H9 (cell line): ENCODE results near the gene CRACDL. TPM values are rescaled to one million over a fixed set of nuclear protein-coding genes. Genes with fewer than 3 reads are reported as not detected.
A peak's percentile ranks its signal among the peaks of the same experiment; 100 is the strongest.

Experiments used
- DNase-seq: peaks from one replicate; pipeline ENCODE4 v3.0.0-alpha.2; 2017
- H2AFZ ChIP-seq: one replicate; pipeline ENCODE4 v1.6.1; 2013; ENCODE audit warnings: mild to moderate bottlenecking, low read length, control low read depth, moderate library complexity
- H2AK5ac ChIP-seq: 2 replicates; pipeline ENCODE4 v1.6.1; 2013; ENCODE audit warnings: low read length, control low read depth, mixed read lengths; ENCODE audit not compliant: insufficient read length
- H2BK120ac ChIP-seq: one replicate; pipeline ENCODE4 v1.6.1; 2013; ENCODE audit warnings: low read depth, mild to moderate bottlenecking, low read length, control low read depth, inconsistent platforms; ENCODE audit not compliant: poor library complexity, severe bottlenecking
- H2BK12ac ChIP-seq: 2 replicates; pipeline ENCODE4 v1.6.1; 2013; ENCODE audit warnings: low read length, control low read depth, mixed read lengths, low read depth; ENCODE audit not compliant: insufficient read length
- H2BK15ac ChIP-seq: 2 replicates; pipeline ENCODE4 v1.6.1; 2013; ENCODE audit warnings: low read depth, low read length, control low read depth
- H2BK20ac ChIP-seq: one replicate; pipeline ENCODE4 v1.6.1; 2013; ENCODE audit warnings: low read depth, mild to moderate bottlenecking, low read length, control low read depth, inconsistent platforms; ENCODE audit not compliant: poor library complexity, severe bottlenecking
- H2BK5ac ChIP-seq: 2 replicates; pipeline ENCODE4 v1.6.1; 2013; ENCODE audit warnings: low read length, control low read depth, mixed read lengths; ENCODE audit not compliant: insufficient read length
- H3K14ac ChIP-seq: 2 replicates; pipeline ENCODE4 v1.6.1; 2013; ENCODE audit warnings: low read length, control low read depth; ENCODE audit not compliant: insufficient read depth
- H3K18ac ChIP-seq: 2 replicates; pipeline ENCODE4 v1.6.1; 2013; ENCODE audit warnings: low read depth, mild to moderate bottlenecking, mixed read lengths, low read length, control low read depth; ENCODE audit not compliant: insufficient read length
- H3K23ac ChIP-seq: 2 replicates; pipeline ENCODE4 v1.6.1; 2013; ENCODE audit warnings: low read length, control low read depth, mixed read lengths, low read depth; ENCODE audit not compliant: insufficient read length
- H3K23me2 ChIP-seq: 2 replicates; pipeline ENCODE4 v1.6.1; 2013; ENCODE audit warnings: low read depth, mild to moderate bottlenecking, mixed read lengths, low read length, control low read depth; ENCODE audit not compliant: insufficient read length, poor library complexity, severe bottlenecking
- H3K27ac ChIP-seq: 2 replicates; pipeline ENCODE4 v1.5.1; 2013; ENCODE audit warnings: low read length, control low read depth, mixed read lengths, low read depth; ENCODE audit not compliant: insufficient read length
- H3K27me3 ChIP-seq: 2 replicates; pipeline ENCODE4 v1.6.1; 2013; ENCODE audit warnings: low read length, control low read depth, inconsistent platforms; ENCODE audit not compliant: insufficient read depth
- H3K4ac ChIP-seq: 2 replicates; pipeline ENCODE4 v1.6.1; 2013; ENCODE audit warnings: low read depth, mild to moderate bottlenecking, control low read depth, inconsistent platforms, low read length, moderate library complexity
- H3K4me1 ChIP-seq: 2 replicates; pipeline ENCODE4 v1.6.1; 2013; ENCODE audit warnings: low read length, control low read depth, inconsistent platforms; ENCODE audit not compliant: insufficient read depth
- H3K4me2 ChIP-seq: 2 replicates; pipeline ENCODE4 v1.6.1; 2013; ENCODE audit warnings: low read length, control low read depth, mixed read lengths; ENCODE audit not compliant: insufficient read length, insufficient read depth
- H3K56ac ChIP-seq: 2 replicates; pipeline ENCODE4 v1.6.1; 2013; ENCODE audit warnings: low read depth, mild to moderate bottlenecking, mixed read lengths, low read length, control low read depth; ENCODE audit not compliant: insufficient read length
- H3K79me1 ChIP-seq: 2 replicates; pipeline ENCODE4 v1.6.1; 2013; ENCODE audit warnings: low read depth, mild to moderate bottlenecking, moderate library complexity, low read length, control low read depth, inconsistent platforms; ENCODE audit not compliant: insufficient read depth, poor library complexity, severe bottlenecking
- H3K79me2 ChIP-seq: 2 replicates; pipeline ENCODE4 v1.6.1; 2013; ENCODE audit warnings: low read length, control low read depth, inconsistent platforms; ENCODE audit not compliant: insufficient read depth
- H3K9ac ChIP-seq: 2 replicates; pipeline ENCODE4 v1.6.1; 2013; ENCODE audit warnings: low read length, control low read depth, mixed read lengths; ENCODE audit not compliant: insufficient read length; ENCODE audit errors: extremely low read depth
- H3K9me3 ChIP-seq: one replicate; pipeline ENCODE4 v1.6.1; 2013; ENCODE audit warnings: low read depth, low read length, inconsistent platforms; ENCODE audit not compliant: control insufficient read depth
- H3T11ph ChIP-seq: one replicate; pipeline ENCODE4 v1.6.1; 2013; ENCODE audit warnings: mild to moderate bottlenecking, low read length, control low read depth, inconsistent platforms
- H4K20me1 ChIP-seq: one replicate; pipeline ENCODE4 v1.6.1; 2013; ENCODE audit not compliant: control insufficient read depth, insufficient read length, insufficient read depth
- H4K5ac ChIP-seq: 2 replicates; pipeline ENCODE4 v1.6.1; 2013; ENCODE audit warnings: low read depth, mild to moderate bottlenecking, mixed read lengths, low read length, control low read depth; ENCODE audit not compliant: insufficient read length
- H4K8ac ChIP-seq: replicated peaks from 2 replicates; pipeline ENCODE4 v1.6.1; 2013; ENCODE audit warnings: low read length, control low read depth, mixed read lengths, low read depth; ENCODE audit not compliant: insufficient read length
- H4K91ac ChIP-seq: 2 replicates; pipeline ENCODE4 v1.6.1; 2013; ENCODE audit warnings: low read depth, mild to moderate bottlenecking, moderate library complexity, mixed read lengths, low read length, control low read depth; ENCODE audit not compliant: insufficient read length
- H3K27ac Mint-ChIP-seq, 3 experiments: 2 replicates in 2 of 3; 3 replicates in 1 of 3; pipeline ENCODE4 v1.8.0; 2020 to 2021; ENCODE audit warnings: mixed read lengths in 3 of 3, mild to moderate bottlenecking in 1 of 3, moderate library complexity in 1 of 3
- H3K27me3 Mint-ChIP-seq: 2 replicates; pipeline ENCODE4 v1.8.0; 2021; ENCODE audit warnings: low read depth, mild to moderate bottlenecking, moderate library complexity, mixed read lengths
- H3K36me3 Mint-ChIP-seq, 3 experiments: 2 replicates in 2 of 3; 3 replicates in 1 of 3; pipeline ENCODE4 v1.8.0; 2020 to 2021; ENCODE audit warnings: low read depth in 3 of 3, mixed read lengths in 3 of 3; ENCODE audit not compliant: insufficient read depth in 1 of 3
- H3K4me1 Mint-ChIP-seq, 2 experiments: 2 replicates each; pipeline ENCODE4 v1.8.0; 2020; ENCODE audit warnings: mixed read lengths in 2 of 2
- H3K4me3 Mint-ChIP-seq, 2 experiments: 2 replicates in 1 of 2; 3 replicates in 1 of 2; pipeline ENCODE4 v1.8.0; 2020 to 2021; ENCODE audit warnings: mild to moderate bottlenecking in 2 of 2, mixed read lengths in 2 of 2, moderate library complexity in 1 of 2
- H3K9me3 Mint-ChIP-seq, 2 experiments: 2 replicates in 1 of 2; 3 replicates in 1 of 2; pipeline ENCODE4 v1.8.0; 2020; ENCODE audit warnings: mild to moderate bottlenecking in 2 of 2, mixed read lengths in 2 of 2, moderate library complexity in 1 of 2
- CTCF ChIP-seq: fragments of 200-600 bp; sonication (generic); conservative IDR thresholded peaks from 3 replicates; pipeline ENCODE4 v1.8.0; 2021; ENCODE audit warnings: antibody characterized with exemption, mild to moderate bottlenecking
- WGBS: extraction: QIAGEN DNeasy Blood & Tissue Kit; methylation state at CpG from one replicate; pipeline ENCODE4 v1.1.7; 2013; ENCODE audit warnings: missing lambda C conversion rate, low lambda C conversion rate, mixed read lengths; ENCODE audit not compliant: insufficient read length; ENCODE audit errors: extremely low coverage; 5-methylcytosine and 5-hydroxymethylcytosine counted together
- total RNA-seq: library from RNA; stranded (reverse); gene quantifications from 2 replicates; pipeline ENCODE4 v1.2.1, GENCODE V29; 2021

CRACDL gene
- total RNA-seq, 1 experiment from 2014 or later: 0.48 TPM

GRCh38 chr2:98899041-98899702 lies 36.9 kb downstream of the CRACDL start:
- DNase-seq: no peak
- Histone ChIP-seq H3K56ac (no peak overlapping the region), H3K4ac (no peak overlapping the region), H3K27ac (no peak overlapping the region), H2BK120ac (no peak overlapping the region), H3K14ac (no peak overlapping the region), H3K4me1 (no peaks in the 10 kb centered on the region), H3K4me2 (no peak overlapping the region), H4K91ac (no peak overlapping the region), H4K5ac (no peak overlapping the region), H4K20me1 (no peaks in the 10 kb centered on the region), H4K8ac (no peak overlapping the region), H3K9ac (no peak overlapping the region), H2BK20ac (no peak overlapping the region), H3K23me2 (no peaks in the 10 kb centered on the region), H3K9me3 (no peaks in the 10 kb centered on the region), H3K27me3 (no peaks in the 10 kb centered on the region), H2BK15ac (no peak overlapping the region), H2AK5ac (no peak overlapping the region), H3K79me2 (no peaks in the 10 kb centered on the region), H3K23ac (no peak overlapping the region), H3K18ac (no peak overlapping the region), H3K79me1 (no peaks in the 10 kb centered on the region), H2BK12ac (no peak overlapping the region), H2AFZ (no peak overlapping the region), H2BK5ac (no peak overlapping the region), H3T11ph (no peak overlapping the region)
- no peak for TF ChIP-seq CTCF
- Mint-ChIP-seq H3K4me3 (no peak overlapping the region), H3K27ac (peak overlapping the region in 2 of 3 experiments; percentile 38 to 70; a peak in 1 of 7 replicates), H3K27me3 (peaks cover 2% of the 10 kb centered on the region), H3K36me3 (no peaks in the 10 kb centered on the region), H3K4me1 (peaks cover 6 to 7% of the 10 kb centered on the region in 2 experiments), H3K9me3 (peaks cover 0 to 3% of the 10 kb centered on the region in 2 experiments; a peak in 2 of 5 replicates)
- WGBS: no CpG with 5 or more reads among the region's 5 CpGs
